SU-DHL-6 (cell line): ENCODE measurements around the gene ZNF609.

Source experiments
- EZH2phosphoT487 ChIP-seq: fragments of 200-600 bp; sonication (generic), shearing (Covaris generic); conservative IDR thresholded peaks from 2 replicates; pipeline ENCODE4 v1.6.1; 2018; ENCODE audit warnings: mild to moderate bottlenecking, antibody characterized with exemption, low read length, moderate library complexity, mixed read lengths
- TF ChIP-seq, protein P1 (sequence below): fragments of 200-600 bp; sonication (generic); IDR thresholded peaks from one replicate; pipeline ENCODE4 v1.5.1; 2017; ENCODE audit warnings: antibody characterized with exemption, mild to moderate bottlenecking, low read length, moderate library complexity; ENCODE audit not compliant: insufficient read depth, poor library complexity, severe bottlenecking

DNA sequence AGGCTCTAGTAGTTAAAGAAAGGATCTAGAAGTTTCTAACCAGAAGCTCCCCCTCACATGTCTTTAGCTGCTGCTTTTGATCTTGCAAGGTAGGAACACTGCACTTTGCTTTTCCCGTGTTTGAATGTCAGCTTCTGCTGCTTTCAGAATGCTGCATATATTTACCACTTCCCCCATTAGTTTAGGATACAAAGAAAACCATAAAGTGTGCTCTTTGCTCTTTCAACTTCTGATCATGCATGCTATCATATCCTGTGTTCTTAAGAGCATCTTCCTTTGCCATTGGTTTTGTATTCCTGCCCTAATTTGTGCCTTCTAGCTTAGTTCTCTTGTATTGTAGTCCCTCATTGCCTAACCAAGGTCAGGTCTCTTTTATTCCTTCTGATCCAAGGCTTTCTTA, 43.3 kb downstream of the ZNF609 start:
- TF ChIP-seq, protein P1, sequence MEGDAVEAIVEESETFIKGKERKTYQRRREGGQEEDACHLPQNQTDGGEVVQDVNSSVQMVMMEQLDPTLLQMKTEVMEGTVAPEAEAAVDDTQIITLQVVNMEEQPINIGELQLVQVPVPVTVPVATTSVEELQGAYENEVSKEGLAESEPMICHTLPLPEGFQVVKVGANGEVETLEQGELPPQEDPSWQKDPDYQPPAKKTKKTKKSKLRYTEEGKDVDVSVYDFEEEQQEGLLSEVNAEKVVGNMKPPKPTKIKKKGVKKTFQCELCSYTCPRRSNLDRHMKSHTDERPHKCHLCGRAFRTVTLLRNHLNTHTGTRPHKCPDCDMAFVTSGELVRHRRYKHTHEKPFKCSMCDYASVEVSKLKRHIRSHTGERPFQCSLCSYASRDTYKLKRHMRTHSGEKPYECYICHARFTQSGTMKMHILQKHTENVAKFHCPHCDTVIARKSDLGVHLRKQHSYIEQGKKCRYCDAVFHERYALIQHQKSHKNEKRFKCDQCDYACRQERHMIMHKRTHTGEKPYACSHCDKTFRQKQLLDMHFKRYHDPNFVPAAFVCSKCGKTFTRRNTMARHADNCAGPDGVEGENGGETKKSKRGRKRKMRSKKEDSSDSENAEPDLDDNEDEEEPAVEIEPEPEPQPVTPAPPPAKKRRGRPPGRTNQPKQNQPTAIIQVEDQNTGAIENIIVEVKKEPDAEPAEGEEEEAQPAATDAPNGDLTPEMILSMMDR, result no peak
- no peak for TF ChIP-seq EZH2phosphoT487
